ENCODE measurements around the gene ADAM12. TPM values are rescaled to one million over a fixed set of nuclear protein-coding genes. Genes with fewer than 3 reads are reported as not detected.
A peak's percentile ranks its signal among the peaks of the same experiment; 100 is the strongest.
"Not testable (repeated sequence)": the region's sequence is repeated elsewhere in the genome, so short reads cannot be mapped to it uniquely, and the experiment has no call there.

The ADAM12 gene
- polyA plus RNA-seq, 1 of the 3 experiments (the other 2 are of a cell fraction) = 25.0 TPM

DNA sequence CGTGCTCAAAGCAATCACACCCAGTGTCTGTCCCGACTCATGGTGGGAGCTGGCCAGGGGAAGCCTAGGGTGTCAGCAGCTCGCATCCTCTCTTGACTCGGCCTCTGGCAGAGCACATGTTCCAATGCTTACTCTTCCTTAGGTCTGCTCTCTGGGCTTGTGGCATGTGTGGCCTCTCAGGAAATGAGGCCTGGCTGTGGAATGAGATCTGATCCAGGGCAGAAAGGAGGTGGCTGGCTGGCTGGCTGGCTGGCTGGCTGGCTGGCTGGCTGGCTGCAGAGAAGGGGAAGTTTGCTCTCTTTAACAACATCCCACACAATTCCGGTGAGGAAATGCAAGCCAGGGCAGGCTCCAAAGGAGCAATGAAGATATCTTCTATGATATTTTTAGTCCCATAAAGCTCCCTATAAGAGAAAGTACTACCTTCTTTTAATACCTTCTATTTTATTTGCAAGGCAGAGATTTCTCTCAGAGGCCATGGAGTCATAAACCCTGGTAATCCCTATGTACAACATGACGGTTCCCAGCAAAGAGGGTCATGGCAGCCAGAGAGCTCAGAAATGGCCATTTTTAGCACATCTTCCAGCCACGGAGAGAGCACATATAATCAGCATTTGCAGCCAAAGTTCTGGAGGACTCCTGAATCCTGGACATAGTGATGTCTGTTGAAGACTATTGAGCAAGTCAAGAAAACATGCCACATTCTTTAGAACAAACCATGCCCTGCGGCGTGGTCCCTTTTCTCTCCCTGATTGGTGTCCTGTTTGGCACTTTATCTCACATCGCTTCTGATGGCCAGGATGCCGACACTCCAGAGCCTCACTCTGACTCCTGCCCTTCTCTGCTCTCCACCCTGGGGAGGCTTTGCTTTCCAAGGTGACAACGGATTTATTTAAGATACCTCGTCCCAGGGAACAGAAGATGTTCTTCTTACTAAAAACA, 338.2 kb downstream of the ADAM12 start (continued):
- no peak for TF ChIP-seq TAF1 (IDR thresholded peaks at IDR 0.05; ENCODE audit: borderline replicate concordance, low read depth, low read length)
- TF ChIP-seq, protein P1, sequence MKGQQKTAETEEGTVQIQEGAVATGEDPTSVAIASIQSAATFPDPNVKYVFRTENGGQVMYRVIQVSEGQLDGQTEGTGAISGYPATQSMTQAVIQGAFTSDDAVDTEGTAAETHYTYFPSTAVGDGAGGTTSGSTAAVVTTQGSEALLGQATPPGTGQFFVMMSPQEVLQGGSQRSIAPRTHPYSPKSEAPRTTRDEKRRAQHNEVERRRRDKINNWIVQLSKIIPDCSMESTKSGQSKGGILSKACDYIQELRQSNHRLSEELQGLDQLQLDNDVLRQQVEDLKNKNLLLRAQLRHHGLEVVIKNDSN (IDR thresholded peaks at IDR 0.05; ENCODE audit: borderline replicate concordance, low read depth) = 0 out of 2 replicates have a peak, but pooled peaks have one; percentile 17
- TF ChIP-seq POLR2AphosphoS5 (IDR thresholded peaks at IDR 0.05; ENCODE audit: low read depth, low read length) = peak; percentile 18; the same call in 1 of the 2 replicates
- peak in 1 of 2 experiments; percentile 34; a peak in 1 of 4 replicates for TF ChIP-seq EP300 (IDR thresholded peaks at IDR 0.05; ENCODE audit: borderline replicate concordance in 1 of 2, low read depth in 1 of 2, low read length in 1 of 2)
- no peak for TF ChIP-seq FOSL2 (IDR thresholded peaks at IDR 0.05; ENCODE audit: borderline replicate concordance, low read depth)
- TF ChIP-seq TEAD4 (IDR thresholded peaks at IDR 0.05; ENCODE audit: borderline replicate concordance, insufficient read depth) = peak; percentile 41; the same call in 1 of the 2 replicates
- peak; percentile 42; the same call in 1 of the 2 replicates for TF ChIP-seq ELF1 (IDR thresholded peaks at IDR 0.05)
- TF ChIP-seq, protein P2, sequence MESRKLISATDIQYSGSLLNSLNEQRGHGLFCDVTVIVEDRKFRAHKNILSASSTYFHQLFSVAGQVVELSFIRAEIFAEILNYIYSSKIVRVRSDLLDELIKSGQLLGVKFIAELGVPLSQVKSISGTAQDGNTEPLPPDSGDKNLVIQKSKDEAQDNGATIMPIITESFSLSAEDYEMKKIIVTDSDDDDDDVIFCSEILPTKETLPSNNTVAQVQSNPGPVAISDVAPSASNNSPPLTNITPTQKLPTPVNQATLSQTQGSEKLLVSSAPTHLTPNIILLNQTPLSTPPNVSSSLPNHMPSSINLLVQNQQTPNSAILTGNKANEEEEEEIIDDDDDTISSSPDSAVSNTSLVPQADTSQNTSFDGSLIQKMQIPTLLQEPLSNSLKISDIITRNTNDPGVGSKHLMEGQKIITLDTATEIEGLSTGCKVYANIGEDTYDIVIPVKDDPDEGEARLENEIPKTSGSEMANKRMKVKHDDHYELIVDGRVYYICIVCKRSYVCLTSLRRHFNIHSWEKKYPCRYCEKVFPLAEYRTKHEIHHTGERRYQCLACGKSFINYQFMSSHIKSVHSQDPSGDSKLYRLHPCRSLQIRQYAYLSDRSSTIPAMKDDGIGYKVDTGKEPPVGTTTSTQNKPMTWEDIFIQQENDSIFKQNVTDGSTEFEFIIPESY (IDR thresholded peaks at IDR 0.05; ENCODE audit: borderline replicate concordance, low read depth) = no peak
- TF ChIP-seq, protein P3, sequence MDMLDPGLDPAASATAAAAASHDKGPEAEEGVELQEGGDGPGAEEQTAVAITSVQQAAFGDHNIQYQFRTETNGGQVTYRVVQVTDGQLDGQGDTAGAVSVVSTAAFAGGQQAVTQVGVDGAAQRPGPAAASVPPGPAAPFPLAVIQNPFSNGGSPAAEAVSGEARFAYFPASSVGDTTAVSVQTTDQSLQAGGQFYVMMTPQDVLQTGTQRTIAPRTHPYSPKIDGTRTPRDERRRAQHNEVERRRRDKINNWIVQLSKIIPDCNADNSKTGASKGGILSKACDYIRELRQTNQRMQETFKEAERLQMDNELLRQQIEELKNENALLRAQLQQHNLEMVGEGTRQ (IDR thresholded peaks at IDR 0.05; ENCODE audit: borderline replicate concordance, low read depth, low read length) = no peak
- TF ChIP-seq YY1 (IDR thresholded peaks at IDR 0.05; ENCODE audit: low read depth) = no peak

DNA sequence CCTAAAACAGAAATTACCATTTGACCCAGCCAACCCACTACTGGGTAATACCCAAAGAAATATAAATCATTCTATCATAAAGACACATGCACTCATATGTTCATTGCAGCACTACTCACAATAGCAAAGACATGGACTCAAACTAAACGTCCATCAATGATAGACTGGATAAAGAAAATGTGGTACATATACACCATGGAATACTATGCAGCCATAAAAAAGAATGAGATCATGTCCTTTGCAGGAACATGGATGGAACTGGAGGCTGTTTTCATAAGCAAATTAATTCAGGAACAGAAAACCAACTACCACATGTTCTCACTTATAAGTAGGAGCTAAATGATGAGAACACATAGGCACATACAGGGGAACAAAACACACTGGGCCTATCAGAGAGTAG, 340.5 kb downstream of the ADAM12 start:
- H3K9me3 ChIP-seq; H3K9me2 ChIP-seq; H3K4me3 ChIP-seq (ENCODE audit: low read depth in 2 of 2, low read length in 1 of 2); H3K27ac ChIP-seq (ENCODE audit: low read depth in 2 of 2, low read length in 1 of 2); H3K4me2 ChIP-seq; H3K36me3 ChIP-seq (replicated peaks in 1 of 2; ENCODE audit: control insufficient read depth in 1 of 2, insufficient read depth in 2 of 2, low read length in 1 of 2); DNase-seq; H3K79me2 ChIP-seq (ENCODE audit: insufficient read depth); POLR2A ChIA-PET; H3K27me3 ChIP-seq (ENCODE audit: insufficient read depth); H3K9ac ChIP-seq; CTCF ChIA-PET; H4K20me1 ChIP-seq (ENCODE audit: insufficient read depth); H2AFZ ChIP-seq (ENCODE audit: low read depth): not testable (repeated sequence)
- WGBS (ENCODE audit: low lambda C conversion rate) = 78% methylated on average over 1 of the region's 1 CpG
- Histone ChIP-seq H3K4me1 (ENCODE audit: control insufficient read depth in 1 of 2, insufficient read depth in 2 of 2, low read depth in 1 of 2, low read length in 1 of 2) (peaks cover 10 to 23% of the 10 kb centered on the region in 2 experiments; a peak in 3 of 4 replicates), H3F3A (replicated peaks; ENCODE audit: insufficient read depth) (peaks cover 13% of the 10 kb centered on the region)

All from SK-N-SH (cell line).